Activated CD4-positive, alpha-beta T cell treated with anti-CD3 and anti-CD28 coated beads for 36 hours (primary cell): Measurements from ENCODE around the gene URI1. TPM values are rescaled to one million over a fixed set of nuclear protein-coding genes. Genes with fewer than 3 reads are reported as not detected.

Experiments used
- ATAC-seq: fragments of 200-7000 bp; cut with Tn5 transposase; one replicate; pipeline ENCODE4 v1.10.0; 2021; ENCODE audit warnings: mild to moderate bottlenecking, moderate library complexity
- CTCF ChIA-PET: fragments of 350-600 bp; sonication (Branson Sonifier 250); formaldehyde crosslinking; loops from one replicate; lab custom pipeline; 2021; ENCODE audit warnings: antibody characterized with exemption; lab: Charles Lee
- POLR2A ChIA-PET: fragments of 350-600 bp; sonication (Branson Sonifier 250); formaldehyde crosslinking; loops from one replicate; lab custom pipeline; 2021; ENCODE audit warnings: antibody characterized with exemption, inconsistent platforms; lab: Charles Lee
- DNase-seq: peaks from one replicate; pipeline ENCODE4 v3.0.0-alpha.2; 2020
- H3K27ac Mint-ChIP-seq: one replicate; pipeline ENCODE4 v1.8.0; 2021; ENCODE audit warnings: mixed read lengths
- H3K27me3 Mint-ChIP-seq: one replicate; pipeline ENCODE4 v1.8.0; 2021; ENCODE audit warnings: mixed read lengths
- H3K36me3 Mint-ChIP-seq: one replicate; pipeline ENCODE4 v1.8.0; 2021; ENCODE audit warnings: low read depth, mixed read lengths
- H3K4me1 Mint-ChIP-seq: one replicate; pipeline ENCODE4 v1.8.0; 2021; ENCODE audit warnings: mixed read lengths
- H3K4me3 Mint-ChIP-seq: one replicate; pipeline ENCODE4 v1.8.0; 2021; ENCODE audit warnings: mild to moderate bottlenecking, moderate library complexity, mixed read lengths
- H3K9me3 Mint-ChIP-seq: one replicate; pipeline ENCODE4 v1.8.0; 2021; ENCODE audit warnings: low read depth, mixed read lengths
- intact Hi-C, 2 experiments: fragments of 100-400 bp; cut with DNase I in 1 of 2; cut with micrococcal nuclease in 1 of 2; formaldehyde crosslinking; loops; one replicate each; pipeline versions ENCODE4 v1.14.2 to v1.15.1; 2022 to 2024; cut with DNase I, micrococcal nuclease
- total RNA-seq, 2 experiments: library from RNA; stranded (reverse); gene quantifications; one replicate each; pipeline ENCODE4 v1.2.3, GENCODE V29; 2021

The URI1 gene
- total RNA-seq, 2 experiments from 2014 or later = 61.3 to 69.7 TPM

- H3K27me3 Mint-ChIP-seq = no peaks in the 10 kb centered on the region
- no peaks in the 10 kb centered on the region for H3K9me3 Mint-ChIP-seq
- no peaks in the 10 kb centered on the region for H3K36me3 Mint-ChIP-seq
- no peak overlapping the region for H3K4me3 Mint-ChIP-seq
- ATAC-seq (no peak), DNase-seq (no peak)
- CTCF ChIA-PET = no interaction called here
- POLR2A ChIA-PET = no interaction called here
- intact Hi-C loops = no loop called here
- no peak overlapping the region for H3K27ac Mint-ChIP-seq
- no peaks in the 10 kb centered on the region for H3K4me1 Mint-ChIP-seq
These were observed 117.9 kb downstream of the URI1 start for GRCh38 chr19:30059741-30060457.

GRCh38 chr19:30060531-30061222, 118.6 kb downstream of the URI1 start:
- H3K9me3 Mint-ChIP-seq = no peaks in the 10 kb centered on the region
- no peaks in the 10 kb centered on the region for H3K36me3 Mint-ChIP-seq
- no peak overlapping the region for H3K4me3 Mint-ChIP-seq
- no peaks in the 10 kb centered on the region for H3K27me3 Mint-ChIP-seq
- ChIA-PET CTCF (no interaction called here), POLR2A (interaction anchor here (0.6 kb wide), 1 partner anchor 17 kb away, joined by 4 read pairs; no protein-coding TSS in a partner anchor)
- no peak overlapping the region for H3K27ac Mint-ChIP-seq
- DNase-seq (no peak), ATAC-seq (no peak)
- H3K4me1 Mint-ChIP-seq = no peaks in the 10 kb centered on the region
- intact Hi-C loops = no loop called here

- Mint-ChIP-seq H3K27me3 (no peaks in the 10 kb centered on the region), H3K4me3 (no peak overlapping the region), H3K4me1 (no peaks in the 10 kb centered on the region), H3K9me3 (no peaks in the 10 kb centered on the region), H3K27ac (no peak overlapping the region), H3K36me3 (no peaks in the 10 kb centered on the region)
- ChIA-PET POLR2A (interaction anchor here (0.5 to 0.6 kb wide), 2 partner anchors 18 to 199 kb away, joined by 3 to 4 read pairs; no protein-coding TSS in a partner anchor), CTCF (no interaction called here)
- ATAC-seq = no peak
- intact Hi-C loops = no loop called here
- DNase-seq = no peak
These were observed 119.4 kb downstream of the URI1 start for GRCh38 chr19:30061223-30062064.

DNA sequence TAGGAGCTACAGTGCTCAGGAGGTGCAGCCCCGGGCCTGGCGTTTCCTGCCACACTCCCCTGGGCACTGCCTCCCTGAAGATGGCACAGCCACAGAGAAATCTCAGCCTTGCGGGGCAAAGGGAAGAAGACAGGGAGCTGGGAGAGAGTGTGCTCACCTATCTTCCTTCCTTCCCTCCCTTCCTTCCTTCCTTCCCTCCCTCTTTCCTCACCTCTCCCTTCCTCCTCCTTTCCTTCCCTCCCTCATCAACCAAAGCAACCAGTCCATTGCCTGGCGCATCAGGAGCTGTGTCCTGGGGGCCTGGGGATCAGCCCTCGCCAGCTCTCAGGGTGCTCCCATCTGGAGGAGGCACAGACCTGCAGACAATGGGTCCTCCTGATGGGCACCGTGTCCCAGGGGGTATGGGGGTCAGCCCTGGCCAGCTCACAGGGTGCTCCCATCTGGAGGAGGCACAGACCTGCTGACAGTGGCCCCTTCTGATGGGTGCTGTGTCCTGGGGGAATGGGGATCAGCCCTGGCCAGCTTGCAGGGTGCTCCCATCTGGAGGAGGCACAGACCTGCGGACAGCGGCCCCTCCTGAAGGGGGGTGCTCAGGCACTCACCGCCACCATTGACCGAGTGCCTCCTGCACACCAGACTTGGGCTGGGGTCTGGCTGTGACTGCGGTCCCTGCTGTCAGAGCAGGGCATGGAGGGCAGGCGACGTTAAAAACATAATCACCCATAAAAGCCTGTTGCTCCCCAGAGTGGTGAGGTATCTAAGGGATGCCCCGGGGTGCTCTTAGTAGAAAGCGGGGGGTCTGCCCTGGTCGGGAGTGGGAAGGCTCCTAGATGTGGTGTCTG, 120.2 kb downstream of the URI1 start:
- Mint-ChIP-seq H3K27me3 (no peaks in the 10 kb centered on the region), H3K4me3 (no peak overlapping the region), H3K27ac (no peak overlapping the region), H3K9me3 (no peaks in the 10 kb centered on the region), H3K4me1 (no peaks in the 10 kb centered on the region), H3K36me3 (no peaks in the 10 kb centered on the region)
- CTCF ChIA-PET = no interaction called here
- POLR2A ChIA-PET = interaction anchor here (0.5 kb wide), 1 partner anchor 200 kb away, joined by 3 read pairs; no protein-coding TSS in a partner anchor
- intact Hi-C loops = no loop called here
- no peak for ATAC-seq
- no peak for DNase-seq

DNA sequence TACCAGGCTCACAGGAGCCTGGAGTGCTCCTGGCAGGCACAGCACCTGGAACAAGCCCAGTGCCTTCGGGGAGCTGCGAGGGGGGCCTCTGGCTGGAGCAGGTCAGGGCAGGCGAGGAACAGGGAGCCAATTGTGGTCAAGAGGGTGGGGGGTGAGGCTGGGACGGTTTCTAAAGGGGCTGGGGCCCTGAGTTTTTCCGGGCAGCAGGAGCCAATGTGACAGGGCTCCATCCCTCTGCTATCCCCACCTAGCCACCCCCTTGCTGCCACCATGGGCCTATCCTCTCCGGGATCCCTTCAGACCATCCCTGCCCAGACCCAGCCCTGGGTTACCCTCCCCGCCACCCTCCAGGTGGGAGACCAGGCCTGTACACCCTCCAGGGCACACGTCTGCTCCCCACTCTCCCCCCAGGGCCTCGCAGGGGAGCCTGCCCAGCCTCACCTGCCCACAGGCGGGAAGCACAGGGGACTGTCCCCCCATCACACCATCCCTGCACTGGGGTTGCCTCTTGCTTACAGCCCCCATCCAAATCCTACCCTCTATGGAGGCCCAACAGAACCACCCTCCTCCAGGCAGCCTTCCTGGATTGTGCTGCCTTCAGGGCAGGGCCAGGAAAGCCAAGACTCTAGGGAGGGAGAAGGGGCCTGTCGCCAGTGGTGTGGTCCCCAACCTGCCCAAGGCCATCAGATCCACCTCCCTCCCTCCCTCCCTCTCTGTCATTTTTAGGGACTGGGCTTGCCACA, 121.0 kb downstream of the URI1 start:
- CTCF ChIA-PET = no interaction called here

GRCh38 chr19:30063650-30064347, 121.8 kb downstream of the URI1 start:
- no peaks in the 10 kb centered on the region for H3K27me3 Mint-ChIP-seq
- intact Hi-C loops = no loop called here
- CTCF ChIA-PET = no interaction called here

More for the DNA sequence above, 121.0 kb downstream of the URI1 start:
- intact Hi-C loops = no loop called here
- no peak overlapping the region for H3K27ac Mint-ChIP-seq
- no peak overlapping the region for H3K4me3 Mint-ChIP-seq
- DNase-seq (no peak), ATAC-seq (no peak)
- H3K9me3 Mint-ChIP-seq = no peaks in the 10 kb centered on the region
- no peaks in the 10 kb centered on the region for H3K4me1 Mint-ChIP-seq
- POLR2A ChIA-PET = no interaction called here
- no peaks in the 10 kb centered on the region for H3K36me3 Mint-ChIP-seq
- no peaks in the 10 kb centered on the region for H3K27me3 Mint-ChIP-seq

DNA sequence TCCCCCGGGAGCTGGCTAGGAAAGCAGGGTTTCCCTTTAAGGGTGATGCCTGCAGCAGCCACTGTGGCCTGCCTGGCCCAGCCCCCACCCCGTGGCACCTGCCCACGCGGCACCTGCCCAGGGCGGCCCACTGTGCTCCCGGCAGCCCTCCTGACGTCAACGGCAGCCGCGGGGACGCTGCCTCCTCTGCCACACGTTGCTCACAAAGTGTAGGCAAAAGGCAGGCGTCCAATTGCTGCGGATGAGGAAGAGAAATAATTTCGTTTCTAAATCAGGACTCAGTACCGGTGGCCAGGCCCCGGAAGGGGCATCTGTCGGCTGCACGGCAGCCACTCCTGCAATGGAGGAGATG, 122.3 kb downstream of the URI1 start:
- Mint-ChIP-seq H3K36me3 (no peaks in the 10 kb centered on the region), H3K27ac (no peak overlapping the region), H3K4me1 (no peaks in the 10 kb centered on the region), H3K27me3 (no peaks in the 10 kb centered on the region), H3K4me3 (no peak overlapping the region), H3K9me3 (no peaks in the 10 kb centered on the region)
- DNase-seq = no peak
- CTCF ChIA-PET = no interaction called here
- intact Hi-C loops = no loop called here
- no peak for ATAC-seq
- POLR2A ChIA-PET = no interaction called here

More at GRCh38 chr19:30063650-30064347, 121.8 kb downstream of the URI1 start:
- Mint-ChIP-seq H3K4me1 (no peaks in the 10 kb centered on the region), H3K4me3 (no peak overlapping the region), H3K9me3 (no peaks in the 10 kb centered on the region), H3K36me3 (no peaks in the 10 kb centered on the region), H3K27ac (no peak overlapping the region)
- ATAC-seq = no peak
- no peak for DNase-seq
- POLR2A ChIA-PET = no interaction called here

GRCh38 chr19:30064771-30065494, 122.9 kb downstream of the URI1 start:
- DNase-seq (no peak), ATAC-seq (no peak)
- no peaks in the 10 kb centered on the region for H3K4me1 Mint-ChIP-seq
- H3K27me3 Mint-ChIP-seq = no peaks in the 10 kb centered on the region
- no peak overlapping the region for H3K4me3 Mint-ChIP-seq
- H3K36me3 Mint-ChIP-seq = no peaks in the 10 kb centered on the region
- H3K27ac Mint-ChIP-seq = no peak overlapping the region
- no peaks in the 10 kb centered on the region for H3K9me3 Mint-ChIP-seq
- ChIA-PET POLR2A (no interaction called here), CTCF (no interaction called here)
- intact Hi-C loops = no loop called here

GRCh38 chr19:30065680-30066606, 123.9 kb downstream of the URI1 start:
- Mint-ChIP-seq H3K4me3 (no peak overlapping the region), H3K36me3 (no peaks in the 10 kb centered on the region), H3K9me3 (no peaks in the 10 kb centered on the region), H3K27me3 (no peaks in the 10 kb centered on the region), H3K27ac (no peak overlapping the region), H3K4me1 (no peaks in the 10 kb centered on the region)
- intact Hi-C loops = no loop called here
- ChIA-PET CTCF (interaction anchor here (0.6 kb wide), 1 partner anchor 489 kb away, joined by 4 read pairs; no protein-coding TSS in a partner anchor), POLR2A (no interaction called here)
- no peak for DNase-seq
- ATAC-seq = no peak
